ENCODE results near the gene PLEKHD1. TPM values are rescaled to one million over a fixed set of nuclear protein-coding genes. Genes with fewer than 3 reads are reported as not detected.

Gene PLEKHD1
- total RNA-seq, 4 donors from 2014 or later, result 0.19 TPM; not detected in 3

DNA sequence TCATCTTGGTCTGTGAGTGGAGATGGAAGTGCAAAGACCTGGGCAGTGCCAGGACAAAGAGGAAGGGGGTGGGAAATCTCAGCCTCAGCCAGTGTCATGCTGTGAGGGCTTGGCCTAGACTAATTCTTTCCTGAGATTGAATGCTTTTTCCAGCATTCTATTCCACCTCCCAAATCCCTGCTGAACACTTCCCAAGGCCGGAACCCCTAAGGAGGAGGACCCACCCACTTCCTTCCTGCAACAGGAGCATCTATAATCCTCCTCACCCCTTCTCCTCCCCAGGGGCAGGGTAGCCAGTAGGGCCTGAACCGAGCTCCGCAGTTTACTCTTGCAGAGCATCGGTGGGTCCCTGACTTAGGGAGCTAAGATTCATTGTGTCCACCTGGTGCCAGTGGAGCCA, 3.2 kb downstream of the PLEKHD1 start:
- H3K4me3 ChIP-seq, result no peak overlapping the region
- peaks cover 17 to 21% (median 17%) of the 10 kb centered on the region in 3 donors for H3K4me1 ChIP-seq
- DNase-seq, result no peak
- intact Hi-C loops (cut with DNase I), result no loop called here
- H3K27me3 ChIP-seq, result peaks cover 0 to 65% (median 15%) of the 10 kb centered on the region in 4 donors
- H3K27ac ChIP-seq, result no peak overlapping the region
- H3K36me3 ChIP-seq, result no peaks in the 10 kb centered on the region
- no peak for TF ChIP-seq CTCF (IDR thresholded peaks at IDR 0.05)
- WGBS, 2 donors, result 57 to 67% methylated on average over 1 to 4 of the region's 4 CpGs
- H3K9me3 ChIP-seq, result no peaks in the 10 kb centered on the region

DNA sequence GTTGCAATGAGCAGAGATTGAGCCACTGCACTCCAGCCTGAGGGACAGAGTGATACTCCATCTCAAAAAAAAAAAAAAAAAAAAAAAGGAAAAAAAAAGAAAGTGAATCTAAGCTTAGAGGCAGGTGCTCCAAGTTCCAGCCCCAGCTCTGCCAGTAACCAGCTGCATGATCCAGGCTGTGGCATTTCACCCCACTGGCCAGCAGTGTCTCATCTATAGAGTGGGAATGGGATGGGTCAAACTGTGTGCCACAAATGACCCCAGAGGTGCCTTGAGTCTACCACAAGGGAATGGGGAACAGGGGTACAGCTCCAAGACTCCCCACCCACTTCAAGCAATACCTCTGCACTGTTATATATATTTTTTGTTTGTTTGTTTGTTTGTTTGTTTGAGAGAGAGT, 5.0 kb downstream of the PLEKHD1 start:
- intact Hi-C loops (cut with DNase I), result no loop called here
- no peak for DNase-seq
- Histone ChIP-seq H3K27ac (no peak overlapping the region), H3K4me3 (no peak overlapping the region), H3K9me3 (no peaks in the 10 kb centered on the region), H3K4me1 (peaks cover 6 to 8% (median 7%) of the 10 kb centered on the region in 3 donors), H3K36me3 (no peaks in the 10 kb centered on the region), H3K27me3 (peaks cover 0 to 47% (median 10%) of the 10 kb centered on the region in 4 donors)
- TF ChIP-seq CTCF (IDR thresholded peaks at IDR 0.05) (no peak), POLR2A (IDR thresholded peaks at IDR 0.05) (no peak)

DNA sequence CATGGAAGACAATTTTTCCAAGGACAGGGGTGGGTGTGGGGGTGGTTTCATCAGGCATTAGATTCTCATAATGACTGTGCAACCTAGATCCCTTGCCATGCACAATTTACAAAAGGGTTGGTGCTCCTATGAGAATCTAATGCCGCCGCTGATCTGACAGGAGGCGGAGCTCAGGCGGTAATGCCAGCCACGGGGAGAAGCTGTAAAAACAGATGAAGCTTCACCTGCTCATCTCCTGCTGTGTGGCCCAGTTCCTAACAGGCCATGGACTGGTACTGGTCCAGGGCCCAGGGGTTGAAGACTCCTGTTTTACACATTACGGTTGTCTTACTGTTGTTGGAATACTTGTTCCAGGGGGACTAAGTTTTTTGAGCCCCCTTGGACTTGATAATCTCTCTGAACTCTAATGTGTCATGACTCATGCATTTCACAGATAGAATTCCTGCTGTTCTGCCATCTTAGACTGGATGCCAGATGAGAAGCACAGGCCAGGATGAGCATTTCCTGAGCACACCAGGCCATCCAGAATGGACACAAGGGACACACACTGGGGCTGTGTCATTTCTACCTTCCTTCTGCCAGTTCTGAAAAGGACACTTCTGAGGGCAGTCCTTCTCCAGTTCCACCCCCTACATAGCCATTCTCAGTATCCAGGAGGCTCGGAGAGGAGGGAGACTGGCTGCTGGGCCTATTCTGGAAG, 5.8 kb downstream of the PLEKHD1 start:
- Histone ChIP-seq H3K9me3 (no peaks in the 10 kb centered on the region), H3K27me3 (peaks cover 0 to 39% (median 5%) of the 10 kb centered on the region in 4 donors), H3K36me3 (no peaks in the 10 kb centered on the region), H3K27ac (no peak overlapping the region), H3K4me3 (no peak overlapping the region), H3K4me1 (no peaks in the 10 kb centered on the region)
- 68 to 82% methylated on average over 3 to 7 of the region's 7 CpGs for WGBS, 2 donors
- no peak for DNase-seq
- TF ChIP-seq POLR2A (IDR thresholded peaks at IDR 0.05) (no peak), CTCF (IDR thresholded peaks at IDR 0.05) (no peak)
- intact Hi-C loops (cut with DNase I), result no loop called here

GRCh38 chr14:69491193-69491592, 6.7 kb downstream of the PLEKHD1 start:
- H3K27me3 ChIP-seq, result peaks cover 0 to 30% (median 1%) of the 10 kb centered on the region in 4 donors
- DNase-seq, result no peak
- intact Hi-C loops (cut with DNase I), result no loop called here
- no peaks in the 10 kb centered on the region for H3K9me3 ChIP-seq
- no peaks in the 10 kb centered on the region for H3K36me3 ChIP-seq
- TF ChIP-seq POLR2A (IDR thresholded peaks at IDR 0.05) (no peak), CTCF (IDR thresholded peaks at IDR 0.05) (no peak)
- H3K4me3 ChIP-seq, result no peak overlapping the region
- no peaks in the 10 kb centered on the region for H3K4me1 ChIP-seq
- no peak overlapping the region for H3K27ac ChIP-seq
- WGBS, 2 donors, result 84% methylated on average over 3 of the region's 3 CpGs

DNA sequence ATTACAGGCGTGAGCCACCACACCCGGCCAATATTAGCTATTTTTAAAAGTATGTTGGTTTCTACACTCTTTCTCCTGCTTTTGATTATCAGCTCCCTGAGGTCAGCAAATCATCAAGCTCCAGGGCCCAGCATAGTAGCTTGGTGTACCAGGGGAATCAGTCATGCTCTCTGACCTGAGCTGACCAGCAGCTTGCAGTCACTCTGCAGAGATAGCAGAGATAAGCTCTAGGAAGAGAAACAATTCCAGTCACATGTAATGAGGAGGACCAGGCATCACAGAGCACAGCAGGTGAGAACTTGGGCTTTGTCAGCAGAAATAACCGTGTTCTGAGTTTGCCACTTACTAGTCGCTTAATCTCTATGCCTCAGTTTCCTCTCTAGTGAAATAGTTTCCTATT, 8.5 kb downstream of the PLEKHD1 start:
- Histone ChIP-seq H3K9me3 (no peaks in the 10 kb centered on the region), H3K27ac (no peak overlapping the region), H3K4me1 (no peaks in the 10 kb centered on the region), H3K27me3 (peaks cover 0 to 12% (median 0%) of the 10 kb centered on the region in 4 donors), H3K4me3 (no peak overlapping the region), H3K36me3 (no peaks in the 10 kb centered on the region)
- WGBS, 2 donors, result 77% methylated on average over 4 of the region's 4 CpGs
- TF ChIP-seq POLR2A (IDR thresholded peaks at IDR 0.05), result no peak
- no peak for TF ChIP-seq CTCF (IDR thresholded peaks at IDR 0.05)
- intact Hi-C loops (cut with DNase I), result no loop called here
- DNase-seq, result no peak

All from esophagus squamous epithelium (tissue), 5 donors.